ENCODE results near the gene DHX57. TPM values are rescaled to one million over a fixed set of nuclear protein-coding genes. Genes with fewer than 3 reads are reported as not detected.

The DHX57 gene
- total and polyA plus RNA-seq, 2 experiments from 2014 or later = 13.3 to 32.9 TPM

- no peak for TF ChIP-seq ETS1 (IDR thresholded peaks at IDR 0.05)
Measured at GRCh38 chr2:38765551-38765950, 110.2 kb downstream of the DHX57 start (continued).

- no peaks in the 10 kb centered on the region for H3K4me1 Mint-ChIP-seq
- no peaks in the 10 kb centered on the region for H3K36me3 Mint-ChIP-seq (ENCODE audit: low read depth)
- H3K27ac Mint-ChIP-seq = no peak overlapping the region
- H3K27me3 Mint-ChIP-seq (ENCODE audit: insufficient read depth, low read depth, poor library complexity) = peaks cover 3% of the 10 kb centered on the region
- H3F3A ChIP-seq (replicated peaks; ENCODE audit: low read depth) = no peaks in the 10 kb centered on the region
- DNase-seq (ENCODE audit: low spot score) = no peak
- no peaks in the 10 kb centered on the region for H3K9me2 ChIP-seq (ENCODE audit: insufficient read depth)
- no peak for ATAC-seq
- H3K27ac ChIP-seq (ENCODE audit: low read depth) = no peak overlapping the region
- no peaks in the 10 kb centered on the region for H3K4me1 ChIP-seq (ENCODE audit: insufficient read depth)
- no peaks in the 10 kb centered on the region for H4K20me1 ChIP-seq (replicated peaks; ENCODE audit: insufficient read depth)
- no peaks in the 10 kb centered on the region for H3K27me3 ChIP-seq (ENCODE audit: insufficient read depth)
- no peak overlapping the region for H2AFZ ChIP-seq
- H3K4me2 ChIP-seq = no peak overlapping the region
- H3K36me3 ChIP-seq (ENCODE audit: insufficient read depth) = no peaks in the 10 kb centered on the region
- H3K4me3 Mint-ChIP-seq = no peak overlapping the region
- no peaks in the 10 kb centered on the region for H3K79me2 ChIP-seq (replicated peaks; ENCODE audit: insufficient read depth)
- H3K9me3 Mint-ChIP-seq = no peaks in the 10 kb centered on the region
- no peak overlapping the region for H3K4me3 ChIP-seq
- TF ChIP-seq STAT1 (IDR thresholded peaks at IDR 0.05; ENCODE audit: unreplicated experiment) (no peak), EZH2 (IDR thresholded peaks at IDR 0.05; ENCODE audit: low read depth, unreplicated experiment) (no peak), CREB1 (CRISPR knock-in tag; IDR thresholded peaks at IDR 0.05; ENCODE audit: low read depth) (no peak), CTCF (conservative IDR thresholded peaks at IDR 0.05; ENCODE audit: low read depth in 2 of 2) (no peak), ZNF331 (CRISPR knock-in tag; IDR thresholded peaks at IDR 0.05; ENCODE audit: low read depth) (no peak), ZNF462 (CRISPR knock-in tag; IDR thresholded peaks at IDR 0.05) (no peak), JUNB (IDR thresholded peaks at IDR 0.05; ENCODE audit: unreplicated experiment) (no peak), NANOG (IDR thresholded peaks at IDR 0.05; ENCODE audit: borderline replicate concordance) (no peak), POLR2AphosphoS5 (IDR thresholded peaks at IDR 0.05; ENCODE audit: low read depth) (no peak), ETS1 (IDR thresholded peaks at IDR 0.05) (no peak), EZH2phosphoT487 (IDR thresholded peaks at IDR 0.05; ENCODE audit: unreplicated experiment) (no peak)
- TF ChIP-seq, protein P1, sequence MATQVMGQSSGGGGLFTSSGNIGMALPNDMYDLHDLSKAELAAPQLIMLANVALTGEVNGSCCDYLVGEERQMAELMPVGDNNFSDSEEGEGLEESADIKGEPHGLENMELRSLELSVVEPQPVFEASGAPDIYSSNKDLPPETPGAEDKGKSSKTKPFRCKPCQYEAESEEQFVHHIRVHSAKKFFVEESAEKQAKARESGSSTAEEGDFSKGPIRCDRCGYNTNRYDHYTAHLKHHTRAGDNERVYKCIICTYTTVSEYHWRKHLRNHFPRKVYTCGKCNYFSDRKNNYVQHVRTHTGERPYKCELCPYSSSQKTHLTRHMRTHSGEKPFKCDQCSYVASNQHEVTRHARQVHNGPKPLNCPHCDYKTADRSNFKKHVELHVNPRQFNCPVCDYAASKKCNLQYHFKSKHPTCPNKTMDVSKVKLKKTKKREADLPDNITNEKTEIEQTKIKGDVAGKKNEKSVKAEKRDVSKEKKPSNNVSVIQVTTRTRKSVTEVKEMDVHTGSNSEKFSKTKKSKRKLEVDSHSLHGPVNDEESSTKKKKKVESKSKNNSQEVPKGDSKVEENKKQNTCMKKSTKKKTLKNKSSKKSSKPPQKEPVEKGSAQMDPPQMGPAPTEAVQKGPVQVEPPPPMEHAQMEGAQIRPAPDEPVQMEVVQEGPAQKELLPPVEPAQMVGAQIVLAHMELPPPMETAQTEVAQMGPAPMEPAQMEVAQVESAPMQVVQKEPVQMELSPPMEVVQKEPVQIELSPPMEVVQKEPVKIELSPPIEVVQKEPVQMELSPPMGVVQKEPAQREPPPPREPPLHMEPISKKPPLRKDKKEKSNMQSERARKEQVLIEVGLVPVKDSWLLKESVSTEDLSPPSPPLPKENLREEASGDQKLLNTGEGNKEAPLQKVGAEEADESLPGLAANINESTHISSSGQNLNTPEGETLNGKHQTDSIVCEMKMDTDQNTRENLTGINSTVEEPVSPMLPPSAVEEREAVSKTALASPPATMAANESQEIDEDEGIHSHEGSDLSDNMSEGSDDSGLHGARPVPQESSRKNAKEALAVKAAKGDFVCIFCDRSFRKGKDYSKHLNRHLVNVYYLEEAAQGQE (IDR thresholded peaks at IDR 0.05; ENCODE audit: unreplicated experiment) = no peak
Measured at GRCh38 chr2:38765149-38765548, 110.6 kb downstream of the DHX57 start.

Measured in GM23338 (cell line).